ENCODE results near the gene CFTR.

CFTR gene

GRCh38 chr7:117596134-117596533 lies 116.3 kb downstream of the CFTR start:
- H3K27ac ChIP-seq: no peak overlapping the region
- intact Hi-C loops (cut with DNase I; ENCODE audit: low total_unique reads): no loop called here
- no peaks in the 10 kb centered on the region for H3K4me1 ChIP-seq
- H3K4me3 ChIP-seq: no peak overlapping the region
- TF ChIP-seq CTCF (IDR thresholded peaks at IDR 0.05): no peak
- DNase-seq: no peak
- H3K27me3 ChIP-seq: no peaks in the 10 kb centered on the region
- no peaks in the 10 kb centered on the region for H3K9me3 ChIP-seq
- H3K36me3 ChIP-seq: no peaks in the 10 kb centered on the region

- Histone ChIP-seq H3K9me3 (no peaks in the 10 kb centered on the region), H3K36me3 (no peaks in the 10 kb centered on the region), H3K27ac (no peak overlapping the region), H3K27me3 (no peaks in the 10 kb centered on the region), H3K4me1 (no peaks in the 10 kb centered on the region), H3K4me3 (no peak overlapping the region)
- no peak for TF ChIP-seq CTCF (IDR thresholded peaks at IDR 0.05)
- no peak for DNase-seq
- intact Hi-C loops (cut with DNase I; ENCODE audit: low total_unique reads): no loop called here
Measured at GRCh38 chr7:117597755-117598154, 117.9 kb downstream of the CFTR start.

GRCh38 chr7:117600911-117601310 lies 121.1 kb downstream of the CFTR start:
- intact Hi-C loops (cut with DNase I; ENCODE audit: low total_unique reads): no loop called here
- Histone ChIP-seq H3K36me3 (no peaks in the 10 kb centered on the region), H3K4me3 (no peak overlapping the region), H3K9me3 (no peaks in the 10 kb centered on the region), H3K4me1 (no peaks in the 10 kb centered on the region), H3K27me3 (no peaks in the 10 kb centered on the region), H3K27ac (no peak overlapping the region)
- DNase-seq: no peak
- no peak for TF ChIP-seq CTCF (IDR thresholded peaks at IDR 0.05)

GRCh38 chr7:117603627-117604026 lies 123.8 kb downstream of the CFTR start:
- Histone ChIP-seq H3K4me3 (no peak overlapping the region), H3K36me3 (no peaks in the 10 kb centered on the region), H3K27ac (no peak overlapping the region), H3K9me3 (no peaks in the 10 kb centered on the region), H3K4me1 (no peaks in the 10 kb centered on the region), H3K27me3 (no peaks in the 10 kb centered on the region)
- DNase-seq: no peak
- TF ChIP-seq CTCF (IDR thresholded peaks at IDR 0.05): no peak
- intact Hi-C loops (cut with DNase I; ENCODE audit: low total_unique reads): no loop called here

- Histone ChIP-seq H3K9me3 (no peaks in the 10 kb centered on the region), H3K4me1 (no peaks in the 10 kb centered on the region), H3K36me3 (no peaks in the 10 kb centered on the region), H3K27me3 (no peaks in the 10 kb centered on the region), H3K27ac (no peak overlapping the region), H3K4me3 (no peak overlapping the region)
- no peak for TF ChIP-seq CTCF (IDR thresholded peaks at IDR 0.05)
- intact Hi-C loops (cut with DNase I; ENCODE audit: low total_unique reads): no loop called here
- no peak for DNase-seq
Measured at GRCh38 chr7:117605712-117606111, 125.9 kb downstream of the CFTR start.

- Histone ChIP-seq H3K4me1 (no peaks in the 10 kb centered on the region), H3K27me3 (no peaks in the 10 kb centered on the region), H3K36me3 (no peaks in the 10 kb centered on the region), H3K9me3 (no peaks in the 10 kb centered on the region), H3K4me3 (no peak overlapping the region), H3K27ac (no peak overlapping the region)
- no peak for TF ChIP-seq CTCF (IDR thresholded peaks at IDR 0.05)
- DNase-seq: no peak
- intact Hi-C loops (cut with DNase I; ENCODE audit: low total_unique reads): no loop called here
Measured at GRCh38 chr7:117606132-117606531, 126.3 kb downstream of the CFTR start.
